Osteocyte (in vitro differentiated cells): Measurements from ENCODE around the gene TMPRSS6. TPM values are rescaled to one million over a fixed set of nuclear protein-coding genes. Genes with fewer than 3 reads are reported as not detected.

Experiments used
- DNase-seq: peaks from one replicate; pipeline ENCODE4 v3.0.0; 2021; ENCODE audit warnings: mixed read lengths; ENCODE audit not compliant: unreplicated experiment; ENCODE audit errors: extremely low spot score
- H3K27ac Mint-ChIP-seq: one replicate; pipeline ENCODE4 v1.8.0; 2021; ENCODE audit warnings: mild to moderate bottlenecking, mixed read lengths; ENCODE audit not compliant: unreplicated experiment
- H3K27me3 Mint-ChIP-seq: one replicate; pipeline ENCODE4 v1.8.0; 2021; ENCODE audit warnings: mixed read lengths; ENCODE audit not compliant: unreplicated experiment
- H3K36me3 Mint-ChIP-seq: one replicate; pipeline ENCODE4 v1.8.0; 2021; ENCODE audit warnings: mixed read lengths; ENCODE audit not compliant: unreplicated experiment
- H3K4me1 Mint-ChIP-seq: one replicate; pipeline ENCODE4 v1.8.0; 2021; ENCODE audit warnings: mixed read lengths; ENCODE audit not compliant: unreplicated experiment
- H3K4me3 Mint-ChIP-seq: one replicate; pipeline ENCODE4 v1.8.0; 2021; ENCODE audit warnings: mild to moderate bottlenecking, moderate library complexity, mixed read lengths; ENCODE audit not compliant: unreplicated experiment
- H3K9me3 Mint-ChIP-seq: one replicate; pipeline ENCODE4 v1.8.0; 2021; ENCODE audit warnings: mixed read lengths; ENCODE audit not compliant: unreplicated experiment
- total RNA-seq: library from RNA; stranded (reverse); gene quantifications from 2 replicates; pipeline ENCODE4 v1.2.1, GENCODE V29; 2021
- TF ChIP-seq, protein P1 (sequence below): fragments of 200-600 bp; sonication (generic); IDR thresholded peaks from 2 replicates; pipeline ENCODE4 v1.5.0; 2021; ENCODE audit warnings: antibody characterized with exemption, mild to moderate bottlenecking, moderate library complexity

The TMPRSS6 gene
- total RNA-seq, 1 donor from 2014 or later, result not detected

DNA sequence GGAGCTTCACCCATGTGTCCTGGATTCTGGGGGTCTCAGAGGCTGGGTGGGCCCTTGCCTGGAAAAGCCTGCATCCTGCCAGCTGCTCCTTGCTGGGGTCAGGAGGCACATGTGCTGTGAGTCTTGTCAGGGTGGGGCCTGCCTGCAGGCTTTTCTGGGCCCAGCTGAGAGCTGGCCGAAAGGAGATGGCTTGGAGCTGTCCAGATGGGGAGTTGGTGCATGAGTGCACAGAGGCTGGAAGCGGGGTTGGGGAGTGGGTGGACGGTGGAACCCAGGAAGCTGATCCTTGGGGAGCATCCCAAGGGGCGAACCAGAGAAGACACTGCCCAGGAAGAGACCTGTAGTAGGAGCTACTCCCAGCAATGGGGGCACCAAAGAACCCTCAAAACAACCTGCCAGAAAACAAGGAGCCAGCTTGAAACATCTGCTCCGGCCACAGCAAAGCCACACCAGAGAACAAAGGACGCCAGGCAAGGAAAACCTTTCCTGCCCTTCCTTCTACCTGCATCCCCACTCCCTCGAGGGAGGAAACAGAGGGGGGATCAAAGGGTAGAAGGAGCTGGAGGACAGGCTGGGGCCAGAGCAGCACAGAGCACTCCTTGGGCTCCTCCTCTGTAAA lies 66.2 kb downstream of the TMPRSS6 start:
- Mint-ChIP-seq H3K4me3 (no peak overlapping the region), H3K27me3 (no peaks in the 10 kb centered on the region), H3K9me3 (no peaks in the 10 kb centered on the region), H3K4me1 (peaks cover 8% of the 10 kb centered on the region), H3K27ac (no peak overlapping the region), H3K36me3 (no peaks in the 10 kb centered on the region)
- TF ChIP-seq, protein P1, sequence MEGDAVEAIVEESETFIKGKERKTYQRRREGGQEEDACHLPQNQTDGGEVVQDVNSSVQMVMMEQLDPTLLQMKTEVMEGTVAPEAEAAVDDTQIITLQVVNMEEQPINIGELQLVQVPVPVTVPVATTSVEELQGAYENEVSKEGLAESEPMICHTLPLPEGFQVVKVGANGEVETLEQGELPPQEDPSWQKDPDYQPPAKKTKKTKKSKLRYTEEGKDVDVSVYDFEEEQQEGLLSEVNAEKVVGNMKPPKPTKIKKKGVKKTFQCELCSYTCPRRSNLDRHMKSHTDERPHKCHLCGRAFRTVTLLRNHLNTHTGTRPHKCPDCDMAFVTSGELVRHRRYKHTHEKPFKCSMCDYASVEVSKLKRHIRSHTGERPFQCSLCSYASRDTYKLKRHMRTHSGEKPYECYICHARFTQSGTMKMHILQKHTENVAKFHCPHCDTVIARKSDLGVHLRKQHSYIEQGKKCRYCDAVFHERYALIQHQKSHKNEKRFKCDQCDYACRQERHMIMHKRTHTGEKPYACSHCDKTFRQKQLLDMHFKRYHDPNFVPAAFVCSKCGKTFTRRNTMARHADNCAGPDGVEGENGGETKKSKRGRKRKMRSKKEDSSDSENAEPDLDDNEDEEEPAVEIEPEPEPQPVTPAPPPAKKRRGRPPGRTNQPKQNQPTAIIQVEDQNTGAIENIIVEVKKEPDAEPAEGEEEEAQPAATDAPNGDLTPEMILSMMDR, result no peak
- DNase-seq, result no peak

- Mint-ChIP-seq H3K4me1 (peaks cover 8% of the 10 kb centered on the region), H3K4me3 (no peak overlapping the region), H3K36me3 (no peaks in the 10 kb centered on the region), H3K27me3 (peaks cover 18% of the 10 kb centered on the region), H3K9me3 (no peaks in the 10 kb centered on the region), H3K27ac (no peak overlapping the region)
- TF ChIP-seq, protein P1, result no peak
- no peak for DNase-seq
Measured at GRCh38 chr22:37039466-37039865, 70.0 kb downstream of the TMPRSS6 start.

DNA sequence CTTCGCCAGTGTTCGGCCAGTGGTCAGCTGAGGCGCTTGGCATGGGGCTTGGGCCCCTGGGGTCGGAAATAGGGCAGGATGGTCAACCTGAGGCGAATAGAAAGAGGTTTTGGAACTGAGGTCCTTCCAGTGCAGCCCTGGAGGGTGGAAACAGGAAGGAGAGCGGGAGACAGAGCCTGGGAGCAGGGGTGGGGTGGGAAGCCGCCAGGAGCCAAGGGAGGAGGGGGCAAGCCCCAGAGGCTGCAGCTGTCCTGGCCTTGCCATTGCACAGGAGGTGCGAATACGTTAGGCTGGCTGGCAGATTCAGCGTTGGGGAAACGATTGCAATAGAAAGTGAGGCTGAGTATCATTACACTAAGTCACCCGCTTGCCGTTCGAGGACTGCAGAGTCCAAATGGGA lies 71.8 kb downstream of the TMPRSS6 start:
- no peak for DNase-seq
- Mint-ChIP-seq H3K4me3 (no peak overlapping the region), H3K4me1 (peaks cover 8% of the 10 kb centered on the region), H3K36me3 (no peaks in the 10 kb centered on the region), H3K9me3 (no peaks in the 10 kb centered on the region), H3K27me3 (peaks cover 18% of the 10 kb centered on the region), H3K27ac (no peak overlapping the region)
- TF ChIP-seq, protein P1, result no peak

- H3K36me3 Mint-ChIP-seq, result no peaks in the 10 kb centered on the region
- no peak overlapping the region for H3K4me3 Mint-ChIP-seq
- H3K27me3 Mint-ChIP-seq, result peaks cover 18% of the 10 kb centered on the region
- H3K27ac Mint-ChIP-seq, result no peak overlapping the region
- TF ChIP-seq, protein P1, result no peak
- DNase-seq, result no peak
- no peaks in the 10 kb centered on the region for H3K9me3 Mint-ChIP-seq
- H3K4me1 Mint-ChIP-seq, result peaks cover 8% of the 10 kb centered on the region
Measured at GRCh38 chr22:37036655-37037377, 72.7 kb downstream of the TMPRSS6 start.

GRCh38 chr22:37033605-37034430 lies 75.7 kb downstream of the TMPRSS6 start:
- TF ChIP-seq, protein P1, result no peak
- Mint-ChIP-seq H3K4me1 (no peaks in the 10 kb centered on the region), H3K27ac (no peak overlapping the region), H3K36me3 (peaks cover 2% of the 10 kb centered on the region), H3K4me3 (no peak overlapping the region), H3K9me3 (no peaks in the 10 kb centered on the region), H3K27me3 (peaks cover 18% of the 10 kb centered on the region)
- no peak for DNase-seq
